Esophagus mucosa (tissue), 1 donor: ENCODE measurements around the gene ARHGEF37. TPM values are rescaled to one million over a fixed set of nuclear protein-coding genes. Genes with fewer than 3 reads are reported as not detected.
A peak's percentile ranks its signal among the peaks of the same experiment; 100 is the strongest.
"Not testable (repeated sequence)": the region's sequence is repeated elsewhere in the genome, so short reads cannot be mapped to it uniquely, and the experiment has no call there.

Experiments used
- ATAC-seq: fragments of 200-7000 bp; cut with Tn5 transposase; one replicate; pipeline ENCODE4 v1.9.1; 2020
- total RNA-seq: library from RNA; stranded (reverse); gene quantifications from one replicate; pipeline ENCODE4 v1.2.4, GENCODE V29; 2023
- donor health status: DM: yes; HTN: yes; CAD: no.

ARHGEF37 gene
- total RNA-seq, 1 donor from 2014 or later, result 23.6 TPM

DNA sequence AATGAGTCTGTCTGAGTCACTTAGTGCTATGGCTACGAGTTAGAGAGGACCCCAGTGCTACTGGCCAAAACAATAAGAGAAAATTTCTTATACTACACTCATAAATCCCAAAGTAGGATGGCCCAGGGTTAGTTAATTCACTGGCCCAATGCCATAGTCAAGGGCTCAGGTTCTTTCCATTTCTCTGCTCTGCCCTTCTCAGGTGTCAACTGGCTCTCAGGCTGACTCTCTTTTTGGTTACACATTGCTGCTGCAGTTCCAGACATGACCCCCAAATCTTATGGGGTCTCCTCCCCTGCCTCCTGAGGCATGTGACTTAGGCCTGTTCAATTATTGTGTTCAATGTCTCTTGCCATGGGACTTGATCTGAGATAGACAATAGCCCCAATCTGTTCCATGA is 70.4 kb downstream of the ARHGEF37 start:
- ATAC-seq, result no peak

DNA sequence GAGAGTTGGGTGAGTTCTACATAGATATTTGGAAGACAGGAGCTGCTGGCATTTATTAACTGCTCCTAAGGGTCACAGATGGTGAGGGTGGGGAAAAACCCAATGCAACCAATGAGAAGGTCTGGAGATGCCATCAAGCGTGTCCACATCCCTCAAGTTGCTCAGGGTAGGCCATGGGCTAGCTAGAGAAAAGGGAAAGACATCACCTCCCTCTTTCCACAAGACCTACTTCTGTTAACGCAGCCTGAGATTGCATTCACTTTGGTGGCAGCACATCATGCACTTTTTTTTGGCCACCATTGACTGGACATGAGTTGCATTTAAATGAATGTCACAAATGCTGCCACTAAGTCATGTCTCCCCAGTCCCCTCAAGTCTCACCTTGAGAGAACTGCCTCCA is 71.4 kb downstream of the ARHGEF37 start:
- no peak for ATAC-seq

DNA sequence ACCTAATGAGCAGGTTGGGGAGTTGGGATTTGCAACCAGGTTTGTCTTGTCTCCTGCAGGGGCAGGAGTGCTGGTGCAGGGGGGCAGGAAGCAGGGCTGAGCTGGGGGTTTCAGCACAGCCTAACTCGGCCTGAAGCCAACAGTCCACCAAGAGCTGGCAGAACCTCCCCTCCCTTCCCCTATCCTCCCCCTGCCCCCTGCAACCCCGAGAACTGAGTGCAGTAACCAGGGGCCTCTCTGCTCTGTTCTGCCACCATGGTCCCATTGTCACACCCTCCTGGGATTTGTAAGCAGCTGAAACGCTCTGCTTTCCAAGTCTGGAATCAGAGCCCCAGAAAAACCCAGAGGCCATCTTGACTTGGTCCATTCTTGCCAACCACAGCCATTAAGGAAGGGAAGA is 72.9 kb downstream of the ARHGEF37 start:
- no peak for ATAC-seq

DNA sequence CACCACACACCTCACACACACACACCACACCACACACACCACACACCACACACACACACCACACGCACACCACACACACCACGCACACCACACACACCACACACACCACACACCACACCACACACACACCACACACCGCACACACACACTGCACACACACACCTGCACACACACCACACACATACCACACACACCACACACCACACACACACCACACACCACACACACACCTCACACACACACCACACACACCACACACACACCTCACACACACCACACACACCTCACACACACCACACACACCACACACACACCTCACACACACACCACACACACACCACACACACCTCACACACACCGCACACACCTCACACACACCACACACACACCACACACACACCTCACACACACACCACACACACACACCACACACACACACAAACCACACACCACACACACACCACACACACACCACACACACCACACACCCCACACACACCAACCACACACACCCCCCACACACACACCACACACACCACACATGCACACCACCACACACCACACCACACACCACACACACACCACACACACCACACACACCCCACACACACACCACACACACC is 73.7 kb downstream of the ARHGEF37 start:
- ATAC-seq, result no peak

DNA sequence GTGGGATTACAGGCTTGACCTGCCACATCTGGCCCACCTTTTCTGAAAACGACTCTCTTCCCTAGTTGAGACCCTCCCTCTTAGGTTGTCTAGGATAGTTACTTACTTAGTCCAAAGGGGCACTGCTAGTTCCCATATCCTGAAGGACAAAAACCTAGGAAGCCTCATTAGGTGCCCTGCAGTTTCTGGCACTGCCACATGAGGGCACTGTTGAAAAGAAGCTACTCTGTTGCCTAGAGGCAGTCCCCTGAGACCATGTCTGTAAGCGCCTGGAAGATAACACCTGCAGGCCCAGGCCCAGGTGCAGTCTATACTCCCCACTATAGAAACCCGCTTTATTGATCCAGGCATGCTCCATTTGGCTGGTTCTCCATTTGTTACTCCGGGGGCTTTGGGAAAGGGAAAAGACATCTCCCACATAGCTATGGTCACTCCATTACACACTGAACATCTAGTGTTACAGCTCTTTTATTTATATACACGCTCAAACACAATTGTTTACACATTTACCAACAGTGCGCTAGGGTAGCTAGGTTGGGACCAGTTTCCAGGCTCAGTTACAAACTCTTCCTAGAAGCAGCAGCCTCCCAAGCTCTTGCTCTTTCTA is 75.4 kb downstream of the ARHGEF37 start:
- peak; percentile 69 for ATAC-seq

DNA sequence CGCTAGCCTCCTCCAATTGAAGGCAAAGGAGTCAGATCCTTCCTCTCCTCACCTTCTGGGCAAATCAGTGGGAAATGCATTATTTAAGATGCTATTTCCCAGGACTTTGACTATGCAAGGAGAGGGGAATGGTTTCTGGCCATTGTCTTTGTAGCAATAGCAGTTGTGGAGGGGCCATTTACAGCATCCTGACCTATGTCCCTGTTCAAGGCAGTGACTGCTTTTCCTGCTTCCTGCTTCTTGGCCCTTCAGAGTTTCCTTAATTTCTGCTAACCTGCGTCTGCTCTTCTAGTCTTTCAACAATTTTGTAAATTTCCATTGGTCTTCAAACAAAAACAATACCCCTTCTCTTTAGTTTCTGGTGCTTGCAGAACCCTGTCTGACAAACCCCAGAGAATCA is 76.0 kb downstream of the ARHGEF37 start:
- ATAC-seq, result no peak

DNA sequence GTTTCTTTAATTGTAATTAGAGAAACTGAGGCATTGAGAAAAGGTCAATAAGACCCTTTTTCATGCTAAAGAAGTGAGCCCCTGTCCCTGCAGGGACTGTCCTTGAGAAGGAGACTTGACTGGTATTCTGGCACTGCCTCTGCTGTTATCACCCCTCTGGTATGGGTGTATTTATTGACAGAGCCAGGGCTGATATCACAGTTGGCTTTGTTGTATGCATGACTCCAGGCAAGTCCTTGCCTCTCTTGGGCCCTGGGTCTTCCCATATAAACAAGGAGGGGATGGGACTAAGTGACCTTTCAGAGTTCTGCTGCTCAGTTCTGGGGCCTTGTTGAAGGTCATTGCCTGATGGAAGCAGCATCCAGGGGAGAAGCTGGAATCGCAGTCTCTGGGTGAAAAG is 77.0 kb downstream of the ARHGEF37 start:
- ATAC-seq, result no peak

DNA sequence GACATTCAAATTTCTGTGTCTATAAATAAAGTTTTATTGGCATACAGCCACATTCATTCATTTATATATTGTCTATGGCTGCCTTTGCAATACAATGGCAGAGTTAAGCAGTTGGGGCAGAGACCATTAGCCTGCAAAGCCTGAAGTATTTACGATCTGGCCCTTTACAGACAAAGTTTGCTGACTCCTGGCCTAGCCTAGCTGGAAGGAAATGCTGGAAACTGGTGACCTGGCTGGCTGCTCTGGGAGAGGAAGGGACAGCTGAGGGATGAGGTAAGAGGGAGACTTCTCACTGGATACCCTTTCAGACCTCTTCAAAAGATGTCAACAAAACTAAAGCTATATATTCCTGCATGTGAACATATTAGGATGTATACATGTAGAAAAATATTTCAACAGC is 82.8 kb downstream of the ARHGEF37 start:
- no peak for ATAC-seq

DNA sequence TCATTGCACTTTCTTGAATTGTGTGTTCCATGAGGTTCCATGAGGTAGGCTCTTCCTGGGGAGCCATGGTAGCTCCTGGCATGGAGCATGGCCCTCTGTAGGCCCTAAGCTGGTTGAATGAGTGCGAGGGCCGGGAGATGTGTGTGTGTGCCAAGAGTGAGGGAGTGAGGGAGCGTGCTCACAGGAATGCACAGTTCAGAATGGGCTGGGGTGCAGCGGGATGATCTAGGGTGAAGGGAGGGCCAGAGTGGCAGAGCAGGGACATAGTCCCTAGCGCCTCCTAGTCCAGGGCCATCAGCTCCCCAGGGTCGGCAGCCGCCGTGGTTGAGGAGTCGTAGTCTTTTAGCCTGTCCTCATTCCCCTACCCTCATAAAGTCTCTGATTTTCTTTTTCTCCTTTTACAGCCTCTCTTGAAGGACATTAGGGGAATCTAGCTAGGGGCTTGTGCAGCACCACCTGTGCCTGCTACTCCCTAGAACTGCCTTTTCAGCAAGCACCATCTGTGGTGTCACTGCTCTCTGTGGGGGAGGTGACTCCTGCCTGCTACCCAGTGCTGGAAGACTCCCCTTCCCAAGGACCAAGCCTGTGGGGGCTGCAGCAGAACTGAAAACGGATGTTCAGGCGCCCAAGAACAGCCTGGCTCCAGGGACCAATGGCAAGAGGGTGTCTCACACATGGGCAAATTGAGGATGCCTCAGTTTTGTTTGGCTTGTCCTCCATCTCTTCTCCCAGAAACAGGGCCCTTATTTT is 83.5 kb downstream of the ARHGEF37 start:
- ATAC-seq, result no peak

DNA sequence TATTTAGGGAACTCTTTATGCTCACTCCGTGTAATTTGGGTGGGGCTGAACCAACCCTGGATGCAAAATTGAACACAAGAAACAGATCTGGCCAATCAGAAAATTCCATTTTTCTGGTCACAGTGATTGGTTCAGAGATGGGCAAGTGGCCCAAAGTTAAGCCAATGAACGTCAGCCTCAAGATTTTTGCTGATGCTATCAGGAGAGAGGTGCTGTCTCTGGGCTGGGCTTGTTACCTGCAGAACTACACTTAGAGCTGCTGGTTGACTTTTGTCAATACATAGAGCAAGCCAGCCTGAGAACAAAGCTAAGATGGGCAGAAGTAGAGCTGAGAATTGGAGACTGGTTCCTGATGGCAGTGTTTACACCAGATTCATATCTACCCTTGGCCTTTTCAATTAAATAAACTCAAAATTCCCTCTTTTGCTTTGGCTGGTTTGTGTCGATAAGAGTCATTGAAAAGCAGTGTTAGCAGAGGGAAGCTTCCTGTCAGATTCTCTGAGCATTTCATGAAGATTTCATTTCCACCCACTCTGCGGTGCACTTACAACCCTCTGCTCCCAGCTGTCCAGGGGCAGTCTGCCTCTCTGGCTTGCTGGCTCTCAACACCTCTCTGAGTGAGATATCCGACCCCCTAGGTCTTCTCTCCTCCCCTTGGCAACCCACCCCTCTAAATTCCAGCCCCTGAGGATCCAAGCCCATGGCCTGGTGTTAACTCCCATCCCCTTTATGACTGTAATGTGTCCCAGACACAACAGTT is 84.3 kb downstream of the ARHGEF37 start:
- peak; percentile 7 for ATAC-seq

DNA sequence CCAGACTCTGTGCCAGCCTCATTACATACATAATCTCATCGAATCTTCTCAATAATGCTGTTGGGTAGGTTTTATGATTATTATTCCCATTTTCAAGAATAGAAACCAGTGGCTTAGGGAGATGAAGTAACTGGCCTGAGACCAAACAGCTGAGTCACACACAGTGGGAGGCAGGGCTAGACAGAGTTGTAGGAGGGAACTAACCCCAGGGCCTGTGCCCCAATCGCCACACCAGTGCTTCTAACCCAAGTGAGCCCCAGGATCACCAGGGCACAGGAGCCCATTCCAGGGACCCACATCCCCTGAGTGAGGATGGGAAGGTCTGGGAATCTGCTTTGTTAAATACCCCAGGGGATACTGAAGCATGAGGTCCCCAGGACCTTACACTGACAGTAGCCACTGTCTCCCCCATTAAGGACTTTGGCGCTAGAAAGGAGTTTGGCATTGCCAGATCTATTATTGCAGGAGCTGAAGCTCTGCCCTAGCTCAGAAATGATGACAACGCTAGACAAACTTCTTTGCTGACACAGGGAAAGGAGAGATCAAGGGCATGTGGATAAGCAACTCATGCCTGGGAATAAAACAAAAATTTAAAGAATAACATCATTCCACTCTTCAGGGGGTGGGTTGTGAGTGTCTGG is 85.0 kb downstream of the ARHGEF37 start:
- ATAC-seq, result peak; percentile 76

DNA sequence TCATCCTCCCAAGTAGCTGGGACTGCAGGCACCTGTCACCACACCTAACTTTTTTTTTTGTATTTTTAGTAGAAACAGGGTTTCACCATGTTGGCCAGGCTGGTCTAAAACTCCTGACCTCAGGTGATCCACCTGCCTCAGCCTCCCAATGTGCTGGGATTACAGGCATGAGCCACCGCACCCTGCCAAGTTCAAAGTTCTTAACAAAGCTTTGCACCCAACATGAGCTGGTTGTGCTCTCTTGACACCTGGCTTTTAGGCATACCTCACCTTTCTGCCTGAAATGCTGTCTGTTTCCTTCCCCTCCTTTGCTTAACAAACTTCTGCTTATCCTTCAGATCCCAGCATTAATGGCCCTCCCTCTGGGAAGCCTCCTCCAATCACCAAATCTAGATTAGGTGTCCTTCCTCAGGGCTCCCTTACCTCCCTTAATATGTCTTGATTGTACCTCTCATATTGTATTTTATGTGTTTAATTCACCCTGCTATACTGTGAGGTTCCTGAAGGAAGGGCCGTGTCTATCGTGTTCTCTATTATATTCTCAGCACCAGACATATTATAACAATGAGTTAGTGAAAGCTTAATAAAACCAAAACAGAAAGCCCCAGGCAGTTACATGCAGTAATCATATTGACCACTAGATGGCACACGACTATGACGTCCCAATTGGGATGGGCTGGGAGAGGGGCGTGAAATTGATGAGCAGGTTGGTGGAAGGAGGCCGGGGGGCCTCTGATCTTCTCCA is 86.0 kb downstream of the ARHGEF37 start:
- ATAC-seq, result peak; percentile 44

DNA sequence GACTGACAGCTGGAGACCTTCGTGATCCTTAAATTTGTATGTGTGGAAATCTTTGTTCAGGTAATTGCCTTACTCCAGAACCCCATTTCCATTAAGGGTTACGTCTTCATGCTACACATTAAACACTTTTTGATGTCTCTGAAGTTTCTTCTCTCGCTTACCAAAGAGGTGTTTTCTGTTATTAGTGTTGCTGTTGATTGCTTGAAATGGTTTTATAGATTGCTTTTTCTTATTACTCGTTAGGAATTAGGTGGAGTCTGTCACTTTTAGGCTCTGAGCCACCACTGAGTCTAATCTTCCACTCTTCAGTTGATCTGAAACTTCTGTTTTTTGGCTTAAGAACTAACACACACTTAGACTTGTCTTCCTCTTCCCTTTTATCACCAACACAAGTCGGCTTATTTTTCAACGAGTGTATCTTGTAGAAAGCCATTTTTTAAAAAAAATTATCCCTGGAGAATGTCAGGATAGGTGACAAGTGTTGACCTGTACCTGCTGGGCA is 86.6 kb downstream of the ARHGEF37 start:
- no peak for ATAC-seq

DNA sequence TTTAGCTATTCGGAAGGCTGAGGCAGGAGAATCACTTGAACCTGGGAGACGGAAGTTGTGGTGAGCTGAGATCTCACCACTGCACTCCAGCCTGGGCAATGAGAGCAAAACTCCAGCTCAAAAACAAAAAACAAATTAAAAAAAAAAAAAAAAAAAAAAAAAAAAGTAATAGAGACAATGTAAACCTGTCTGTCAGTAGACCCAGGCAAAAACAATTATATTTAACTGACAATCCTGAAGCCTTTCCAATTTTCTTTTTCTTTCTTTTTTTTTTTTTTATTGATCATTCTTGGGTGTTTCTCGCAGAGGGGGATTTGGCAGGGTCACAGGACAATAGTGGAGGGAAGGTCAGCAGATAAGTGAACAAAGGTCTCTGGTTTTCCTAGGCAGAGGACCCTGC is 88.0 kb downstream of the ARHGEF37 start:
- not testable (repeated sequence) for ATAC-seq

DNA sequence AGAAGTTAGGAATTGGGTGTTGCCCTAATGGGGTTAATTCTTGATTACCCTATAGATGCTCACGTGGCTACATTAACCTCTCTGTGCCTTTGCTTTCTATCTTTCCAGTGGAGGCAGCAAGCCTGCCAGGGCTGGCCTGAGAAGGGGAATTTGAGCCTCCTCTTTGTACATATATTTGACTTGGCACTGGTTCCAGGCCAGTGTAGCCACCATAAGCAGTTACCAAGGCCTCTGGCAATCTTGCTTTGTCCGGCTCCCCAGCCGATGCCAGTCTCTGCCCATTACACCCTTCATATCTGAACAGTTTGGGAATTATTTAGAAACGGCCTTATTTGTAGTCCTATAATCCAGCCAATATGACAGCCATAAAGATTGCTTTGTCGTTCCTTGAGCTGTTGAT is 90.2 kb downstream of the ARHGEF37 start:
- ATAC-seq, result peak; percentile 76

DNA sequence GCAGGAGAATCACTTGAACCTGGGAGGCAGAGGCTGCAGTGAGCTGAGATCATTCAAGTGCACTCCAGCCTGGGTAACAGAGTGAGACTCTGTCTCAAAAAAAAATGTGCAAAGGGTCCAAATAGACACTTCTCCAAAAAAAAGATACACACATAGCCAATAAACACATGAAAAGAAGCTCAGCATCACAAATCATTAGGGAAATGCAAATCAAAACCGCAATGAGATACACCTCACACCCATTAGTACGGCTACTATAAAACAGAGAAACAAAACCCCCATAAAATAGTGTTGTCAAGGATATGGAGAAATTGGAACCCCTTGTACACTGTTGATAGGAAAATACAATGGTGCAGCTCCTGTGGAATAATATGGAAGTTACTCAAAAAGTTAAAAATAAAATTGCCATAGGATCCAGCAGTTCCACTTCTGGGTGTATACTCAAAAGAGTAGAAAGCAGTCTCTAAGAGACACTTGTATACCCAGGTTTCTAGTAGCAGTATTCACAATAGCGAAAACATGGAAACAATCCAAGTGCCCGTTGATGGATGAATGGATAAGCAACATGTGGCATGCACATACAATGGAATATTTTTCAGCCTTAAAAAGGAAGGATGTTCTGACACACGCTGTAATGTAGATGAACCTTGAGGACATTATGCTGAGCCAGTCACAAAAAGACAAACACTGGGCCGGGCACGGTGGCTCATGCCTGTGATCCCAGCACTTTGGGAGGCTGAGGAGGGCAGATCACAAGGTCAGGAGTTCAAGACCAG is 91.6 kb downstream of the ARHGEF37 start:
- no peak for ATAC-seq

DNA sequence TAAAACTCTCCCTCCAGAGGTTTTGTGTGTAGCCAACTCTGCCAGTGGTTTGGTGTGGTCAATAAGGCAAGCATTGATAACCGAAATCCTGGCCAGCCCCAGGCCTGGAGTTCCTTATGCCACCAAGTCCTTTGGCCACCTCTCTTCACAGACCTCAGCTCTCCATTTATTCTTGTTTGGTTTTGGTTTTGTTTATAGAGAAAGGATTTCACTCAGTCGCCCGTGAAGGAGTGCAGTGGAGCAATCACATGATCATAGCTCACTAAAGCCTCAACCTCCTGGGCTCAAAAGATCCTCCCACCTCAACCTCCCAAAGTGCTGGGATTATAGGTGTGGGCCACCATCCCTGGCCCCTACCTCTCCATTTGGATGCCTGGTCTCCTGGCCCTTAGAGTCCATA is 93.4 kb downstream of the ARHGEF37 start:
- ATAC-seq, result no peak

DNA sequence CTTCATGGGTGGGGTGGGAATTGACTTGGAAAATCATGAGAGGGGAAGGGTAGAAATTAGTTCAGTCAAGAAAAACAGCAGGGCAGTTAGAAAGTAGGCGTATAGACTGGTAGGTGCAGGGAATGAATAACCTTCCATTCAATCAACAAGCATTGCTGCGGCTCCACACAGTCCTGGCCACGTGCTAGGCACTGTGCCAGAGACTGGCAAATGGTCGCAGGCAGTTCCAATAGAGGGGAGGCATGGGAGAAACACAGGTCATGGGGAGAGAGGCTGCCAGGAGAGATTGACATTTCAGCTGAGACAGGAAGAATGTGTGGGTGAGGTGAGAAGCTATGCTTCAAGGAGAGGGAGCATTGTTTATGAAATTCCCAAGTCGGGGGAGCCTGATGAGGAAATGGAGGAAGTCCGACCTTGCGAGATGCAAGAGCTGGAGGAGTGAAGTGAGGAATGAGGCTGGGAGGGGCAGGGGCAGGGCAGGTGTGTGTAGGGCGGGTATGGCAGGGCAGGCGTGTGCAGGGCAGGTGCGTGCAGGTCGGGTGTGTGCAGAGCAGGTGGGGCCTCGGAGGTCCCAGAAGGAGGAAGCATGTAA is 94.4 kb downstream of the ARHGEF37 start:
- ATAC-seq, result peak; percentile 94

DNA sequence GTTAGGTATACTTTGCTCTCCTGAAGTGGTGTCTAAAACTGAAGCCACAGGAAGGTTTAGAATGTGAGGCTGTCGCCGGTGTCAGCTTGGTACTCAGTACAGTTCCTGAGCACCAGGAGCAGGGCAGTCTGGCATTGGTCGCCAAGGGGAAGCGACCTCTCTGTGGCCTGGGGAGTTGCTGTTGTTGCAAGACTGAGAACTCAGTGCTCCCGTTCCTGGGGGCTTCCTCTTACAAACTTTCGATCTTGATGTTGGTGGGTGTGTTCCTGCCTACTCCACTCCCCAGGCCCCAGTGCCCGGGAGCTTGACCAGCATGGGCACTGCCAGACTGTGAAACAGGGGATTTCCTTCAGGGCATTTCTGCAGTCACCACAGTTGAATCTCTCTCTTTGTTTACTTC is 96.4 kb downstream of the ARHGEF37 start:
- ATAC-seq, result no peak
